ENCODE measurements around the gene CCDC148. TPM values are rescaled to one million over a fixed set of nuclear protein-coding genes. Genes with fewer than 3 reads are reported as not detected.

The CCDC148 gene
- total RNA-seq, 1 experiment from 2014 or later: 0.11 TPM

- no peak overlapping the region for H3K27ac ChIP-seq (ENCODE audit: low read length)
- H3K4me1 ChIP-seq (ENCODE audit: insufficient read depth, low read length): no peaks in the 10 kb centered on the region
- no peak overlapping the region for H3K4me2 ChIP-seq (ENCODE audit: low read length)
- no TSS peak for BruUV-seq (replicated peaks)
- H3F3A ChIP-seq (ENCODE audit: low read length, unreplicated experiment): no peaks in the 10 kb centered on the region
- no peaks in the 10 kb centered on the region for H3K9me3 ChIP-seq (ENCODE audit: low read length)
- no peaks in the 10 kb centered on the region for H3K27me3 ChIP-seq (ENCODE audit: low read length)
- no peak overlapping the region for H2AFZ ChIP-seq (ENCODE audit: low read length)
- ATAC-seq (no peak), DNase-seq (no peak)
- intact Hi-C loops (cut with micrococcal nuclease): no loop called here
- no peaks in the 10 kb centered on the region for H3K79me2 ChIP-seq (ENCODE audit: low read length)
- no peak overlapping the region for H3K9ac ChIP-seq (ENCODE audit: low read length)
- no peaks in the 10 kb centered on the region for H4K20me1 ChIP-seq (ENCODE audit: low read length)
- ChIA-PET POLR2A (ENCODE audit: unreplicated experiment) (no interaction called here), CTCF (no interaction called here)
- no peaks in the 10 kb centered on the region for H3K36me3 ChIP-seq (ENCODE audit: low read depth, low read length)
- no peak overlapping the region for H3K4me3 ChIP-seq (ENCODE audit: low read length)
- TF ChIP-seq EZH2 (IDR thresholded peaks at IDR 0.05; ENCODE audit: low read length, unreplicated experiment) (no peak), EZH2phosphoT487 (IDR thresholded peaks at IDR 0.05; ENCODE audit: borderline replicate concordance, low read length) (no peak)
- TF ChIP-seq, protein P1, sequence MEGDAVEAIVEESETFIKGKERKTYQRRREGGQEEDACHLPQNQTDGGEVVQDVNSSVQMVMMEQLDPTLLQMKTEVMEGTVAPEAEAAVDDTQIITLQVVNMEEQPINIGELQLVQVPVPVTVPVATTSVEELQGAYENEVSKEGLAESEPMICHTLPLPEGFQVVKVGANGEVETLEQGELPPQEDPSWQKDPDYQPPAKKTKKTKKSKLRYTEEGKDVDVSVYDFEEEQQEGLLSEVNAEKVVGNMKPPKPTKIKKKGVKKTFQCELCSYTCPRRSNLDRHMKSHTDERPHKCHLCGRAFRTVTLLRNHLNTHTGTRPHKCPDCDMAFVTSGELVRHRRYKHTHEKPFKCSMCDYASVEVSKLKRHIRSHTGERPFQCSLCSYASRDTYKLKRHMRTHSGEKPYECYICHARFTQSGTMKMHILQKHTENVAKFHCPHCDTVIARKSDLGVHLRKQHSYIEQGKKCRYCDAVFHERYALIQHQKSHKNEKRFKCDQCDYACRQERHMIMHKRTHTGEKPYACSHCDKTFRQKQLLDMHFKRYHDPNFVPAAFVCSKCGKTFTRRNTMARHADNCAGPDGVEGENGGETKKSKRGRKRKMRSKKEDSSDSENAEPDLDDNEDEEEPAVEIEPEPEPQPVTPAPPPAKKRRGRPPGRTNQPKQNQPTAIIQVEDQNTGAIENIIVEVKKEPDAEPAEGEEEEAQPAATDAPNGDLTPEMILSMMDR (conservative IDR thresholded peaks at IDR 0.05; ENCODE audit: low read depth, low read length): no peak
- H3K9me2 ChIP-seq (replicated peaks; ENCODE audit: low read length): no peaks in the 10 kb centered on the region
These were observed 235.2 kb downstream of the CCDC148 start for GRCh38 chr2:158221063-158222020.

DNA sequence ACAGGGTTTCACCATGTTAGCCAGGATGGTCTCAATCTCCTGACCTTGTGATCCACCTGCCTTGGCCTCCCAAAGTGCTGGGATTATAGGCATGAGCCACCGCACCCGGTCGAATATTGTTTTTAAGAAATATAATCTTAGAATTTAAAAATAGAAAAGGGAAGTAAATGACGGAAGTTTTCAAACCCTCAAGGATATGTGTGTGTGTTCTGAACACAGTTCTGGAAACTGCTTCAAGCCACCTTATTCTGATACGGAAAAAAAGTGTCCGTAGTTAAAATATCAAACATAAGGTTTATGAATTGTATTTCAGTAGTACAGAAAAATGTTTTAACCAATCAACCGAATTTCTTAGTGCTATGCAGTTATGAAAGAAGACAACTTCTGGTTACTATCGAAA is 239.0 kb downstream of the CCDC148 start:
- no peak for DNase-seq
- no peaks in the 10 kb centered on the region for H3K9me3 ChIP-seq (ENCODE audit: low read length)
- H3K4me1 ChIP-seq (ENCODE audit: insufficient read depth, low read length): peaks cover 3% of the 10 kb centered on the region; the same call in 1 of the 2 replicates
- H3K4me2 ChIP-seq (ENCODE audit: low read length): no peak overlapping the region
- ChIA-PET POLR2A (ENCODE audit: unreplicated experiment) (no interaction called here), CTCF (no interaction called here)
- H3K27me3 ChIP-seq (ENCODE audit: low read length): no peaks in the 10 kb centered on the region
- no peak overlapping the region for H2AFZ ChIP-seq (ENCODE audit: low read length)
- BruUV-seq (replicated peaks): no TSS peak
- intact Hi-C loops (cut with micrococcal nuclease): no loop called here
- H3K9ac ChIP-seq (ENCODE audit: low read length): no peak overlapping the region
- no peak overlapping the region for H3K27ac ChIP-seq (ENCODE audit: low read length)
- H3K79me2 ChIP-seq (ENCODE audit: low read length): no peaks in the 10 kb centered on the region
- H3K9me2 ChIP-seq (replicated peaks; ENCODE audit: low read length): no peaks in the 10 kb centered on the region
- no peaks in the 10 kb centered on the region for H3F3A ChIP-seq (ENCODE audit: low read length, unreplicated experiment)
- TF ChIP-seq, protein P1 (conservative IDR thresholded peaks at IDR 0.05; ENCODE audit: low read depth, low read length): no peak
- TF ChIP-seq EZH2 (IDR thresholded peaks at IDR 0.05; ENCODE audit: low read length, unreplicated experiment) (no peak), EZH2phosphoT487 (IDR thresholded peaks at IDR 0.05; ENCODE audit: borderline replicate concordance, low read length) (no peak)
- no peak for ATAC-seq
- no peaks in the 10 kb centered on the region for H3K36me3 ChIP-seq (ENCODE audit: low read depth, low read length)
- no peak overlapping the region for H3K4me3 ChIP-seq (ENCODE audit: low read length)
- no peaks in the 10 kb centered on the region for H4K20me1 ChIP-seq (ENCODE audit: low read length)

- Histone ChIP-seq H3K4me2 (ENCODE audit: low read length) (no peak overlapping the region), H3K4me1 (ENCODE audit: insufficient read depth, low read length) (peaks cover 3% of the 10 kb centered on the region; the same call in 1 of the 2 replicates), H4K20me1 (ENCODE audit: low read length) (no peaks in the 10 kb centered on the region), H3K4me3 (ENCODE audit: low read length) (no peak overlapping the region), H3K27me3 (ENCODE audit: low read length) (no peaks in the 10 kb centered on the region), H3F3A (ENCODE audit: low read length, unreplicated experiment) (no peaks in the 10 kb centered on the region), H3K9me2 (replicated peaks; ENCODE audit: low read length) (no peaks in the 10 kb centered on the region), H3K36me3 (ENCODE audit: low read depth, low read length) (no peaks in the 10 kb centered on the region), H3K79me2 (ENCODE audit: low read length) (no peaks in the 10 kb centered on the region), H2AFZ (ENCODE audit: low read length) (no peak overlapping the region), H3K9ac (ENCODE audit: low read length) (no peak overlapping the region), H3K9me3 (ENCODE audit: low read length) (no peaks in the 10 kb centered on the region), H3K27ac (ENCODE audit: low read length) (no peak overlapping the region)
- DNase-seq (peak; percentile 68), ATAC-seq (peak; percentile 81)
- ChIA-PET CTCF (no interaction called here), POLR2A (ENCODE audit: unreplicated experiment) (no interaction called here)
- intact Hi-C loops (cut with micrococcal nuclease): no loop called here
- no peak for TF ChIP-seq EZH2 (IDR thresholded peaks at IDR 0.05; ENCODE audit: low read length, unreplicated experiment)
- TF ChIP-seq, protein P1 (conservative IDR thresholded peaks at IDR 0.05; ENCODE audit: low read depth, low read length): no peak
- TF ChIP-seq EZH2phosphoT487 (IDR thresholded peaks at IDR 0.05; ENCODE audit: borderline replicate concordance, low read length): no peak
- no TSS peak for BruUV-seq (replicated peaks)
These were observed 242.1 kb downstream of the CCDC148 start for GRCh38 chr2:158214431-158214830.

Measured in PC-3 (cell line).